IPS-18c (cell line): Measurements from ENCODE around the gene CREBRF.
"Not testable (repeated sequence)": the region's sequence is repeated elsewhere in the genome, so short reads cannot be mapped to it uniquely, and the experiment has no call there.

Experiments
- H3K4me3 ChIP-seq: 2 replicates; pipeline ENCODE4 v1.7.0; 2013; ENCODE audit warnings: low read depth, mild to moderate bottlenecking, low read length, moderate library complexity; ENCODE audit not compliant: insufficient read depth
- H3K9me3 ChIP-seq: one replicate; pipeline ENCODE4 v1.6.1; 2013; ENCODE audit warnings: mild to moderate bottlenecking, low read length, moderate library complexity; ENCODE audit not compliant: control insufficient read depth, insufficient read depth

Gene CREBRF

DNA sequence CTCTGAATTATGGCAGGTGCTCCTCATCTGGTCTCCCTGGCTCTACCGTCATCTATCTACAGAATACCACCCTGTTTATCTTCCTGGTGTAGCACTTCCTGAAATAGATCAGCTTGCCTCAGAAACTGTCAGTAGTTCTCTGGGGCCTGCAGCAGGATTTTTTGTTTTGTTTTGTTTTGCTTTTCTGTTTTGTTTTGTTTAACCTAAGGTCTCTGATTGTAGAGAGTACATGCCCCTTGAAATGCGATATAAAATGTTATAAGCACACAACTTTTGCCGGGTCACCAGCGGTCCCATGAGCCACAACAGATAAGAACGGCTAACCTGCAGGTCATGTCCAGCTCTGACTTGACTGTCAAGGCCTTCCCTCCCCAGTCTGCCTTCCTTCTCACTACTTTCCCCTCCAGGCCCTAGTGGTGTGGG lies 26.6 kb upstream of the CREBRF start:
- Histone ChIP-seq H3K4me3 (no peak overlapping the region), H3K9me3 (peaks cover 2% of the 10 kb centered on the region)

DNA sequence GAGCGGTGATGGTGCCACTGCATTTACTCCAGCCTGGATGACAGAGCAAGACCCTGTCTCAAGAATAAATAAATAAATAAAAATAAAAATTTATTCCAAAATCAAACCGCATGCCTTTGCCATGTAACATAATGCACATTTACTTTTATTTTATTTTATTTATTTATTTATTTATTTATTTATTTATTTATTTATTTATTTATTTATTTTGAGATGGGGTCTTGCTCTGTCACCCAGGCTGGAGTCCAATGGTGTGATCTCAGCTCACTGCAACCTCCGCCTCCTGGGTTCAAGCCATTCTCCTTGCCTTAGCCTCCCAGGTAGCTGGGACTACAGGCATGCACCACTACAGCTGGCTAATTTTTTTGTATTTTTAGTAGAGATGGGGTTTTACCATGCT lies 24.1 kb upstream of the CREBRF start:
- not testable (repeated sequence) for H3K9me3 ChIP-seq, H3K4me3 ChIP-seq

DNA sequence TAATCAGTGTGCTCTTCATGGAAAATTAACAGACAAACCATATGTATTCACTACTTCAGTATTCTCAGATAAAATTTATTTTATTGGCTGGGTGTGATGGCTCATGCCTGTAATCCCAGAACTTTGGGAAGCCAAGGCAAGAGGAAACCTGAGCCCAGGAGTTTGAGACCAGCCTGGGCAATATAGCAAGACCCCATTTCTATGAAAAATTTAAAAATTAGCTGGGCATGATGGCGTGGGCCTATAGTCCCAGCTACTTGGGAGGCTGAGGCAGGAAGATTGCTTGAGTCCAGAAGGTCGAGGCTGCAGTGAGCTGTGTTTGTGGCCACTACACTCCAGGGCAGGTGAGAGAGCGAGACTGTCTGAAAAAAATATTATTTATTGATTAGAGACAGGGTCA lies 23.4 kb upstream of the CREBRF start:
- Histone ChIP-seq H3K9me3 (no peaks in the 10 kb centered on the region), H3K4me3 (no peak overlapping the region)

DNA sequence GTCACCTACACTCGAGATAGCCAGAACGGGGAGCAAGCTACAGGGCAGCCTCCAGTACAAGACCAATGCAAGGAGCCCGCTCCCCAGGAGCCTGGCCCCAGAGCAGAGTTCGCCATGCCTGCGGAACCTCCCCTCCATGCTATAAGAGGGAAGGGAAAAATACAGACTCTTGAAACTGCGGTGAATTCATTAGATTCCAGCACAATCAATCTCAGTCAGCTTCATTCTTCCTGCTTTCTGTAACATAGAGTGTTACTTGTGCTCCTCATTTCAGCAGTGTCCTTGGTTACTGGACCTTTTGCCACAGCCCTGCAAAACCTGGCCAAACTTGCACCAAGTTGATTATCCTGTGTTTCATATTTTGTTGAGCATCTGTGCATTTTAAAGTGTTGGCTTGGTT lies 22.2 kb upstream of the CREBRF start:
- Histone ChIP-seq H3K9me3 (no peaks in the 10 kb centered on the region), H3K4me3 (no peak overlapping the region)

DNA sequence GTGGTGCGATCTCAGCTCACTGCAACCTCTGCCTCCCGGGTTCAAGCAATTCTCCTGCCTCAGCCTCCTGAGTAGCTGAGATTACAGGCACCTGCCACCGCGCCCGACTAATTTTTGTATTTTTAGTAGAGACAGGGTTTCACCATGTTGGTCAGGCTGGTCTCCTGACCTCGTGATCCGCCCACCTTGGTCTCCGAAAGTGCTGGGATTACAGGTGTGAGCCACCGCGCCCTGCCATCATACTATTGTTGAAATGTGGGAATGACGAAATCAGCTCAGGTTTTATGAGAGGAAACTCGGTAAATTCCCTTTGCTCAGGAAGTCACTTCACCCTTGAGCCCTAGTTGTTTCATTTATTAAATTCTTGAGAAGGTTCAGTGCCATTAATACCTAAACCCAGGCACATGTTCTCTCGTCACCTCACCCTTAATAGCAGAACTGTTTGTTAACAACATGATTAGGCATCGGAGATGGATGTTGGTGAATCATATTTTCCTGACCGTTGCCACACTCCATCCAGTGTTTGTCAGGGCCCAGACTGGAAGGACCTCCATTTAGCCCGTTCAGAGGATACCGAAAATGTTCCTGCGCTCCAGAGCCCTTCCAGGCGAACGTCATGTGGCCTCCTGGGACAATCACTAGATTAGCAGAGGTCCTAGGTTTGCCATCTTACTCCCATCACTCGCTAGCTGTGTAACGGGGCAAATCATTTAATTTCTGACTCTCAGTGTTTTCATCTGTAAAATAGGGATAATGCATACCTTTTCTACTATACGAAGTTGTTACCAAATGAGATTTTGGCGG lies 20.0 kb upstream of the CREBRF start:
- Histone ChIP-seq H3K4me3 (no peak overlapping the region), H3K9me3 (no peaks in the 10 kb centered on the region)

DNA sequence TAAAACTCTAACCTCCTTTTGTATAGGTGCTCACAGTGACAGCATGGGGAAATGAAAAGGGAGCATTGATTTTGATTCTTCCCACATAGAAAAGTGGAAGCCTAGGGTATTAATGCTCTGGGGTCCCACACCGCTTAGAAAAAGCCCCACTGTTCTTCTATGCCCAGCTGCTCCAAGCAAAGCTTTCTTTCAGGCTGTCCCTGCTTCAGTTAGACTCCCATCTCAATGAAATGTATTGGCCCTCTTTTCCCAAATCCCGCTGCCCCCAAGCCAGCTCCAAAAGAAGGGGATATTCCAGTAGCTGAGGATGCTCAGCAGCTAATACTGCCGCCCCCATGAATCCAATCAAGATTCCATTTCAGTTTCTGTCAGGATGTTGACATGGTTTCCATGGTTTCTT lies 17.0 kb upstream of the CREBRF start:
- H3K9me3 ChIP-seq: no peaks in the 10 kb centered on the region
- H3K4me3 ChIP-seq: no peak overlapping the region

DNA sequence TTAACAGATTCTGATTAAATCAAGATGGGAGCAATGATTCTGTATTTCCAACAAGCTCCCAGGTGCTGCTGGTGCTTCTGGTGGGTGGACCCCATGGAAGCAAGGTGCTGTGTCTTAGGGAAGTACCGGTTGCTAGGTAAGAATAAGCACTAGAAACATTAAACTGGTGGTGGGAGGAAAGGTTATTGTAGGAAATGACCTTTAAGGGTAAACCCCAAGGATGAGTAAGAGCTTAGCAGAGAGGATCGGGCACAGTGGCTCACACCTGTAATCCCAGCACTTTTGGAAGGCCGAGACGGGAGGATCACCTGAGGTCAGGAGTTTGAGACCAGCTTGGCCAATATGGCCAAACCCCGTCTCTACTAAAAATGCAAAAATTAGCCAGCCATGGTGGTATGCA lies 16.2 kb upstream of the CREBRF start:
- H3K4me3 ChIP-seq: no peak overlapping the region
- no peaks in the 10 kb centered on the region for H3K9me3 ChIP-seq

DNA sequence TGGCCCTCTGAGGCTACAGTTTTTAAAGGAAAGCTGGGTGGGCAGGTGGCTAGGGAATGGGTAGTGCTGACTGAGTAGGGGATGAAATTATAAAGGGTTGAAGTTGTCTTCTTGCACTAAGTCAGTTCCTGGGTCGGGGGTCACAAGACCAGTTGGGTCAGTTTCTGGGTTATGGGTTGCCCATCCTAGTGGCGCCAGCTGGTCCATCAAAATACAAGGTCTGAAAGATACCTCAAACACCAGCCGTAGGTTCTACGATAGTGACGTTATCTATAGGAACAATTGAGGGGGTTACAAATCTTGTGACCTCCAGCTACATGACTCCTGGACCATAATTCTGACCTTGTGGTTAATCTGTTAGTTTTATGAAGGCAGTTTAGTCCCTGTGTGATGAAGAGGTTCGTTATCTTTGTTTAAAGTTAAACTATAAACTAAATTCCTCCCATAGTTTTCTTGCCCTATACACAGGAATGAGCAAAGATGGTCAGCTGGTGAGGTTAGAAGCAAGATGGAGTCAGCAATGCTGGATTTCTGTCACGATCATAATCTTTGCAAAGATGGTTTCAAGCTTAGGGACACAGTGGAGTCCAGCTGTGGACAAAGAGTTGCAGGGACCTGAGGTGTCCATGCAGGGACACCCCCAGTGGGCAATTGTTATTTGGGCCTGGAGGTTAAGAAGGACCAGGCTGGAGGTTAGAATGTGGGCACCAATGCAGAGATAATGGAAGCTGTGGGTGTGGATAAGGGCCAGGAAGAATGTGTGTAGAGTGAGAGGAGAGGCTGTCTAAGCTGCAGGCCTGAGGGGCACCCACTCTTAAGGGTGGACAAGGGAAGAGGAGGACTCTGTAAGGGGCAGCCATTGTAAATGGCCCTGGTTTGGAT lies 14.0 kb upstream of the CREBRF start:
- Histone ChIP-seq H3K4me3 (no peak overlapping the region), H3K9me3 (no peaks in the 10 kb centered on the region)

DNA sequence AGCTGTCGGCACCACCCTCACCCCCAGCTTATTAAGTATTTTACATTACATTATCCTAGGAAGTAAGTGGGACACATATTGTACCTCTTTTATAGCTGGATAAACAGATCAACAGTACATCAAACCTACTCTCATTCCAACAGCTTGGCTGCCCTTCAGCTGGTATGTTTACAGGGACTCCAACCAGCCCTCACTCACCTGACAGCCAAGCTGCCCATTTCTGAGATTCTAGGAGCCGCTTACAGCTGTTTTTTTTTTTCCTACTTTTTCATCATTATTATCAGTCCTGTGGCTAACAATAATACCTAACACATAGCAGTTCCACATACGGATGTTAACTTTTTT lies 13.4 kb upstream of the CREBRF start:
- Histone ChIP-seq H3K9me3 (no peaks in the 10 kb centered on the region), H3K4me3 (no peak overlapping the region)

DNA sequence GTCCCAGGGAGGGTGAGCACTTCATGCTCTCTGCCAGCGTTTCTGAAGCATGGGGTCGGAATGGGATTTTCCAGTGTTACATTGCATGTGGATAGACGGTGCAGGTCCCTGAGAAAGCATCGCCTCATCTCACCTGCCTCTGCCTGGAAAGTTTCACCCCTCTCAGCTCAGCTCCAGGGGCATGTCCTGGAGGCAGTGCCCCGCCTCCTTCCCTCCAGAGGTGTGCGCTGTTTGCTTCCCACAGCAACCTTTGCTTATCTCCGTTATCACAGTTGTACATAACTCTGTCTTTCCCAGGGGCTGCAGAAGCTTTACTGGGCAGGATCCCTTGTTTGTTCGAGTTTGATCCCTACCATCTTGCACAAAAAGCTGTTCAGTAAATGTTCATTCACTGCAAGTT lies 10.7 kb upstream of the CREBRF start:
- Histone ChIP-seq H3K4me3 (no peak overlapping the region), H3K9me3 (no peaks in the 10 kb centered on the region)

DNA sequence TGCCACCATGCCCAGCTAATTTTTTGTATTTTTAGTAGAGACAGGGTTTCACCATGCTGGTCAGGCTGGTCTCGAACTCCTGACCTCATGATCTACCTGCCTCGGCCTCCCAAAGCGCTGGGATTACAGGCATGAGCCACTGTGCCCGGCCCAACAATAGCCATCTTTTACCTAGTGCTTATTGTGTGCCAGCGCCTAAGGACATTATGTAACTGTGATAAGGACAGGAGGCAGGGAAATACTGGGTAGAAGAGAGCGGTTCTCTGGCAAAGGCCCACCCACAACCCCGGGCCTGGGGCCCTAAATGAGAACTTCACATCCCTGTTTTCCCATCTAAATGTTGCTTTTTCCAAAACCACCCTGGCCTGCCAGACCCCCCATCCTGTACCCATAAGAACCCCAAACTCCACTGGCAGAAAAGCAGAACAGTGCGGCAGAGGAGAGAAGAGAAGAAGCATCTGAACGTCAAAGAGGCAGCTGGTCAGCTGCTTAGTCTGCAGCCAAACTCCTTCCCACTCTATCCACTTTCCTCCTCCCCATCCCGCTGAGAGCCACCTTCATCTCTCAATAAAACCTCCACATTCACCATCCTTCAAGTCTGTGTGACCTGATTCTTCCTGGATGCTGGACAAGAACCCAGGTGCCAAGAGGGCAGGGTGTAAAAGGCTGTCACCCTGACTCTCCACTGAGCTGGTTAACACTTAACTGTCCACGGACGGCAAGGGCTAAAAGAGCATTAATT lies 8.9 kb upstream of the CREBRF start:
- not testable (repeated sequence) for H3K9me3 ChIP-seq, H3K4me3 ChIP-seq

DNA sequence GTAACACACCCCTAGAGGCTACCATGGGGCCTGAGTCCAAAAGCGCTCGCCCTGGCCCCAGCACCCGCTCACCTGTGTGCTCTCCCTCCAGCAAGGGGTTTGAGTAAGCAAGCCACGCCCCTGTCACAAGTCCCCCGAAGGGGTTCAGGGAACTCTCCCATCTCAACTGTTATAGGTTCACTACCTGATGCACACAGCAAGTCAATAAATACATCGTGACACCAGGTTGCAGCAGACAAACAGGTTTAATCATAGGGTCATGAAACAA lies 8.4 kb upstream of the CREBRF start:
- Histone ChIP-seq H3K4me3 (no peak overlapping the region), H3K9me3 (no peaks in the 10 kb centered on the region)

DNA sequence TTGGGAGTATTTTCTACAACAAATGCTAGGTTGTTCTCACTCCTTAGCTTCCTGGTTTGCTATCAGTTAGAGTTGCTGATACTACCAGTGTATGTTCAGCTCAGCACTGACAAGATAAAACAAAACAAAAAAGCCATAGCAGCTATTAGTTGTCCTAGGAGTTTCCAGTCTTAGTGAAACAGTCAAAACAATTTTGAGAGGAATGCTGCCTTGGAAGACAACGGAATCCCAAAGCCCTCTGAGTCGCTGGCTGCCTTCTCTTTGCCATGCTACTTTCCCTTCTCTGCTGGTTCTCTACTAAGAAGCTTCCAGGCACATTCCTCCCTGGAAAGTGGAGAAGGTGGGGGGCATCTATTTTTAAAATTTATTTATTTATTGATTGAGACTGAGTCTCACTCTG lies 5.4 kb upstream of the CREBRF start:
- no peak overlapping the region for H3K4me3 ChIP-seq
- H3K9me3 ChIP-seq: no peaks in the 10 kb centered on the region

DNA sequence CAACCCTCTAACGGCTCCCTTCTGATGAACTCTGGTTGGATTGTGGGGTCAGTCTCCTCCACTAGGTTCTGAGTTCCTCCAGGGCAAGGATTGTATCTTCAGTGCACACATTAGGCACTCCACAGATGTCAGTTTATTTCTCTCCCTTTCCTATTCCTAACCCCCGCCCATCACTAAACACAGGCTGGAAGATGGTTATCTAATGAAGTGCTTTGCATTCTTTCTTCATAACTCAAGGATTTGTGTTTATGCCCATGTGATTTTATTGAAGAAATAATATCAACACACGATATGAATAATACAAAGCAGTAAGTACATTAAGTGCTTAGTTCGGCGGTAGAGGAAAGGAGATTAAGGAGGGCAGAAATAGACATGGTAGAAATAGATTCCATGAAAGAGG lies 4.4 kb upstream of the CREBRF start:
- H3K4me3 ChIP-seq: no peak overlapping the region

DNA sequence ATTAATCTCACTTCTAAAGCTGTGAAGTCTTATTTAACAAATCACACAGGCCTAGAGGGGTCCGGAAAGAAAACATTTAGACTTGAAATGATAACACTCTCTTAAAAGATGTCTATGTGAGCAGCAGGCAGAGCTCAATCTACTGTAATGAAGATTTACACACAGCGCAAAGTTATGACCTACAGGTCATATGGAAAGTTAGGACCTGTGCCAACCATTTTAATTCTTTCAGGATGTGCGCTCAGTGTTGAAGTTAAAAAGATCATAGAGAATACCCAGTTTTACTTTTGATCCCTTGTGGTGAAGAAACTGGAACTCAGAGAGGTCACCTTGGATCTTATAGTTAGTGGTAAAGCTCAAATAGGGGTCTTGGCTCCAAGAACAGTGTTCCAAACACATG lies 3.1 kb upstream of the CREBRF start:
- H3K4me3 ChIP-seq: no peak overlapping the region
- no peaks in the 10 kb centered on the region for H3K9me3 ChIP-seq

More for the DNA sequence above, 4.4 kb upstream of the CREBRF start:
- H3K9me3 ChIP-seq: no peaks in the 10 kb centered on the region

DNA sequence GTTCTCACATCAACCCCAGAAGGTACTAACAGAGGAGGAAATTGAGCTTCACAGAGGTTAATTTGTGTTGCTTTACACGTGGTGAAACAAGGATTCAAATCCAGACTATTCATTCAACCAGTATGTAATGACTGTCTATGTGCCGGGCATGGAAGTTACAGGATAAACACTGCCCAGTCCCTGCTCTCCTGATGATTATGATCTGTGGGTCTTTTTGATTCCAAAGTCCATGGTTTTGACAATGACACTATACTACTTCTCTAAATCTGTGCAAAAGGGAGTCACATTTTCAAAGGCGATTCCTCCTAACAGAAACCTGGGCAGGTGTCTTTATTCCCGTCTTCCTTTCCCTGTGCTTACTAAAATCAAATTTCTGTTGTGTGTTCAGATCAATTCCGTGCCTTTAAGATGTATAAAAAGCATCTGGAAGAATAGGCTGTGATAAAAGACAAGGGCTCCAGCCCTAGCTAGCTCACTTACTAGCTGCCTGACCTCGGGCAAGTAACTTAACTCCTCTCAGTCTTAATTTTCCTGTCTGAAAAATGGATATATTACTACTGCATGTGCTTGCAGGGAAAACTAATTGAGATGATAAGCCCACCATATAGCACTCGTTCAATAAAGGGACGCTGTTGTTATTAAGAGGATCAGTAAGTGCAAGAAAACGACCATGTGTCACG lies 970 bp upstream of the CREBRF start:
- H3K4me3 ChIP-seq: peak overlapping the region; percentile 94
- no peaks in the 10 kb centered on the region for H3K9me3 ChIP-seq

DNA sequence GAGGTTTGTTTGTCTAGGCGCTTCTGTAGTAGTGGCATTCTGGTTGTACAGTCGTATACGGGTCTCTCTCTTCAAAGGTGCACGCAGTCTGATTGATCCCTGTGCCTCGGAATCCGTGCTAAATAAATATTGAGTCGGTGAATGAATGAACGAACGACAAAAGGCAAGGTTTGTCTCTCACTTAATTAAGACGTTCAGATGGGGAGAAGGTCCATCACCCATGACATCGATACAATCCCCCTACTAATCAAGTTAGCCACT lies 500 bp upstream of the CREBRF start:
- no peaks in the 10 kb centered on the region for H3K9me3 ChIP-seq
- peak overlapping the region; percentile 94 for H3K4me3 ChIP-seq

DNA sequence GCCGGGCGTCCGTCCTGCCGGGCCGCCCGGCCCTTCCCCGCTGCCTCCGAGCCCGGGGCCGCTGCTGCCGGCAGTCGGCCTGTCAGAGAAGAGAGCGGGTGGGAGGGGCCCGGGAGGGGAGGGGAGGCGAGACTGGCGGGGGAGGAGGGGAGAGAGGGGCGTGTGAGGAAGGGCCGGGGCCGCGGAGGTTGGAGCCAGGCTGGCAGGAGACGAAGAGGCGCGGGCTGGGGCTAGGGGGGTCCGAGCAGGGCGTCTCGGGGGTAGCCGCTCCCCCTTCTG lies 570 bp downstream of the CREBRF start:
- peak overlapping the region; percentile 94 for H3K4me3 ChIP-seq
- H3K9me3 ChIP-seq: no peaks in the 10 kb centered on the region
